ENCODE data around the gene OR7C2. TPM values are rescaled to one million over a fixed set of nuclear protein-coding genes. Genes with fewer than 3 reads are reported as not detected.

OR7C2 gene
- total RNA-seq, 1 experiment from 2014 or later: not detected

DNA sequence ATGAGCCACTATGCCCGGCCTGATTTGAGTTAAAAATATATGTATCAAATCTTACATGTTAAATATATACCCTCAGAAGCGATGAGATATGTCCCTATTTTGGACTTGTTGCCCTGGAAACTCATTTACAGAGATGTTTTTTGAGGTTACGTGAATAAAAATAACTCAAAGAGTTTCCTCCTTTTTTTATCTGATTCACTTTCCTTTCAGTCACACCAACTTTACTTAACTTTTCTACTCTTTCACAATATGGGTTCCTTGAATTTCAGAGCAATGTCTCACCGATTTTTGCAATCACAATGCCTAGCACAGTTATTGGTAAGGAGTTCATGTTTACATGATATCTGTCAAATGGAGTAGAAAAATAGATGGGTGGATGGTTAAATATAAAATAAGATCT, 2.3 kb downstream of the OR7C2 start:
- H3K4me1 ChIP-seq (ENCODE audit: control insufficient read depth in 1 of 2, insufficient read depth in 2 of 2, low read length in 2 of 2): no peaks in the 10 kb centered on the region
- H3K9ac ChIP-seq (ENCODE audit: low read length): no peak overlapping the region
- TF ChIP-seq EZH2phosphoT487 (IDR thresholded peaks at IDR 0.05; ENCODE audit: borderline replicate concordance) (no peak), SIN3A (IDR thresholded peaks at IDR 0.05; ENCODE audit: low read depth) (no peak), POLR2A (IDR thresholded peaks at IDR 0.05; ENCODE audit: borderline replicate concordance, extremely low read depth, insufficient read depth, insufficient read length) (no peak), ELF1 (IDR thresholded peaks at IDR 0.05; ENCODE audit: borderline replicate concordance, low read depth) (no peak), EGR1 (IDR thresholded peaks at IDR 0.05; ENCODE audit: low read depth) (no peak), JUND (IDR thresholded peaks at IDR 0.05) (no peak), YY1 (IDR thresholded peaks at IDR 0.05; ENCODE audit: extremely low read depth, insufficient replicate concordance, low read depth, low read length) (no peak), ZNF274 (IDR thresholded peaks at IDR 0.05; ENCODE audit: low read depth, low read length) (no peak), RAD21 (IDR thresholded peaks at IDR 0.05; ENCODE audit: low read depth) (no peak), CBX3 (IDR thresholded peaks at IDR 0.05; ENCODE audit: low read depth) (no peak), SP1 (IDR thresholded peaks at IDR 0.05; ENCODE audit: low read depth) (no peak), FOSL1 (IDR thresholded peaks at IDR 0.05; ENCODE audit: low read depth) (no peak), POLR2AphosphoS5 (IDR thresholded peaks at IDR 0.05; ENCODE audit: low read depth, low read length) (no peak), SRF (IDR thresholded peaks at IDR 0.05; ENCODE audit: low read depth) (no peak), ZFX (IDR thresholded peaks at IDR 0.05) (no peak), TCF7L2 (IDR thresholded peaks at IDR 0.05; ENCODE audit: borderline replicate concordance, extremely low read depth, insufficient read depth, insufficient read length) (no peak)
- TF ChIP-seq, protein P1, sequence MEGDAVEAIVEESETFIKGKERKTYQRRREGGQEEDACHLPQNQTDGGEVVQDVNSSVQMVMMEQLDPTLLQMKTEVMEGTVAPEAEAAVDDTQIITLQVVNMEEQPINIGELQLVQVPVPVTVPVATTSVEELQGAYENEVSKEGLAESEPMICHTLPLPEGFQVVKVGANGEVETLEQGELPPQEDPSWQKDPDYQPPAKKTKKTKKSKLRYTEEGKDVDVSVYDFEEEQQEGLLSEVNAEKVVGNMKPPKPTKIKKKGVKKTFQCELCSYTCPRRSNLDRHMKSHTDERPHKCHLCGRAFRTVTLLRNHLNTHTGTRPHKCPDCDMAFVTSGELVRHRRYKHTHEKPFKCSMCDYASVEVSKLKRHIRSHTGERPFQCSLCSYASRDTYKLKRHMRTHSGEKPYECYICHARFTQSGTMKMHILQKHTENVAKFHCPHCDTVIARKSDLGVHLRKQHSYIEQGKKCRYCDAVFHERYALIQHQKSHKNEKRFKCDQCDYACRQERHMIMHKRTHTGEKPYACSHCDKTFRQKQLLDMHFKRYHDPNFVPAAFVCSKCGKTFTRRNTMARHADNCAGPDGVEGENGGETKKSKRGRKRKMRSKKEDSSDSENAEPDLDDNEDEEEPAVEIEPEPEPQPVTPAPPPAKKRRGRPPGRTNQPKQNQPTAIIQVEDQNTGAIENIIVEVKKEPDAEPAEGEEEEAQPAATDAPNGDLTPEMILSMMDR (IDR thresholded peaks at IDR 0.05 in 2 of 3, conservative IDR thresholded peaks at IDR 0.05 in 1 of 3; ENCODE audit: borderline replicate concordance in 1 of 3, insufficient read depth in 1 of 3, low read depth in 2 of 3, low read length in 2 of 3): no peak
- TF ChIP-seq, protein P2, sequence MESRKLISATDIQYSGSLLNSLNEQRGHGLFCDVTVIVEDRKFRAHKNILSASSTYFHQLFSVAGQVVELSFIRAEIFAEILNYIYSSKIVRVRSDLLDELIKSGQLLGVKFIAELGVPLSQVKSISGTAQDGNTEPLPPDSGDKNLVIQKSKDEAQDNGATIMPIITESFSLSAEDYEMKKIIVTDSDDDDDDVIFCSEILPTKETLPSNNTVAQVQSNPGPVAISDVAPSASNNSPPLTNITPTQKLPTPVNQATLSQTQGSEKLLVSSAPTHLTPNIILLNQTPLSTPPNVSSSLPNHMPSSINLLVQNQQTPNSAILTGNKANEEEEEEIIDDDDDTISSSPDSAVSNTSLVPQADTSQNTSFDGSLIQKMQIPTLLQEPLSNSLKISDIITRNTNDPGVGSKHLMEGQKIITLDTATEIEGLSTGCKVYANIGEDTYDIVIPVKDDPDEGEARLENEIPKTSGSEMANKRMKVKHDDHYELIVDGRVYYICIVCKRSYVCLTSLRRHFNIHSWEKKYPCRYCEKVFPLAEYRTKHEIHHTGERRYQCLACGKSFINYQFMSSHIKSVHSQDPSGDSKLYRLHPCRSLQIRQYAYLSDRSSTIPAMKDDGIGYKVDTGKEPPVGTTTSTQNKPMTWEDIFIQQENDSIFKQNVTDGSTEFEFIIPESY (IDR thresholded peaks at IDR 0.05; ENCODE audit: extremely low read depth, insufficient replicate concordance, low read length): no peak
- TF ChIP-seq, protein P3, sequence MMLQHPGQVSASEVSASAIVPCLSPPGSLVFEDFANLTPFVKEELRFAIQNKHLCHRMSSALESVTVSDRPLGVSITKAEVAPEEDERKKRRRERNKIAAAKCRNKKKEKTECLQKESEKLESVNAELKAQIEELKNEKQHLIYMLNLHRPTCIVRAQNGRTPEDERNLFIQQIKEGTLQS (IDR thresholded peaks at IDR 0.05): no peak
- intact Hi-C loops (cut with micrococcal nuclease): no loop called here
- peaks cover 7% of the 10 kb centered on the region; the same call in 1 of the 2 replicates for H3K27me3 ChIP-seq (ENCODE audit: insufficient read depth, low read length)
- no peak overlapping the region for H3K4me3 ChIP-seq (replicated peaks in 1 of 2; ENCODE audit: low read depth in 1 of 2, low read length in 2 of 2)
- H3K79me2 ChIP-seq (ENCODE audit: insufficient read depth, low read length): no peaks in the 10 kb centered on the region
- H3K27ac ChIP-seq (ENCODE audit: low read depth, low read length): no peak overlapping the region
- CTCF ChIA-PET: no interaction called here
- POLR2A ChIA-PET: interaction anchor here (1.2 kb wide), 1 partner anchor 15 kb away, joined by 3 read pairs; no protein-coding TSS in a partner anchor
- H3K4me2 ChIP-seq (ENCODE audit: low read length): no peak overlapping the region
- RAD21 ChIA-PET (ENCODE audit: low non-redundant PET in 1 of 2, low total read pairs in 2 of 2, uncharacterized antibody in 2 of 2, unreplicated experiment in 2 of 2): no interaction called here
- H2AFZ ChIP-seq (ENCODE audit: low read depth, low read length, poor library complexity, severe bottlenecking): no peak overlapping the region
- no peak for DNase-seq (ENCODE audit: low read depth, low spot score)
- no peak for ATAC-seq
- BruUV-seq (replicated peaks): no TSS peak
- no peaks in the 10 kb centered on the region for H4K20me1 ChIP-seq (ENCODE audit: insufficient read depth)
- H3K36me3 ChIP-seq (ENCODE audit: control insufficient read depth in 1 of 2, insufficient read depth in 2 of 2, low read length in 2 of 2): no peaks in the 10 kb centered on the region
- no peaks in the 10 kb centered on the region for H3K9me3 ChIP-seq (ENCODE audit: control insufficient read depth in 1 of 2, insufficient read depth in 1 of 2, low read depth in 1 of 2, low read length in 2 of 2)
- H3K9me2 ChIP-seq (ENCODE audit: insufficient read depth): no peaks in the 10 kb centered on the region
